GM12878 (cell line): ENCODE results near the gene DUSP22. TPM values are rescaled to one million over a fixed set of nuclear protein-coding genes. Genes with fewer than 3 reads are reported as not detected.

Experiments used
- CREM ChIP-seq: IDR thresholded peaks from 2 replicates; pipeline ENCODE4 v1.6.1; 2014; ENCODE audit warnings: antibody characterized with exemption, low read depth
- HDGF ChIP-seq: fragments of 450-650 bp; IDR thresholded peaks from 2 replicates; pipeline ENCODE4 v1.6.1; 2016; ENCODE audit warnings: antibody characterized with exemption
- JUND ChIP-seq: IDR thresholded peaks from 2 replicates; pipeline ENCODE4 v1.6.1; 2012; ENCODE audit warnings: low read depth, mild to moderate bottlenecking, low read length, improper control_type of control experiment, moderate library complexity
- LARP7 ChIP-seq: fragments of 450-650 bp; IDR thresholded peaks from 2 replicates; pipeline ENCODE4 v1.6.1; 2017; ENCODE audit warnings: mild to moderate bottlenecking
- MEF2B ChIP-seq: fragments of 450-650 bp; IDR thresholded peaks from 2 replicates; pipeline ENCODE4 v1.6.1; 2018; ENCODE audit warnings: mild to moderate bottlenecking, moderate library complexity; ENCODE audit not compliant: partially characterized antibody, poor library complexity, severe bottlenecking
- NR2F1 ChIP-seq: fragments of 450-650 bp; conservative IDR thresholded peaks from 2 replicates; pipeline ENCODE4 v1.6.1; 2017; ENCODE audit warnings: mild to moderate bottlenecking
- POLR2A ChIP-seq: IDR thresholded peaks from 2 replicates; pipeline ENCODE4 v1.6.1; 2011; ENCODE audit warnings: low read depth, mild to moderate bottlenecking, low read length
- POLR2AphosphoS5 ChIP-seq: IDR thresholded peaks from 2 replicates; pipeline ENCODE4 v1.6.1; 2011; ENCODE audit warnings: mild to moderate bottlenecking, low read length, inconsistent platforms
- RAD51 ChIP-seq: fragments of 450-650 bp; IDR thresholded peaks from 2 replicates; pipeline ENCODE4 v1.6.1; 2016; ENCODE audit warnings: moderate library complexity, mild to moderate bottlenecking, inconsistent platforms
- RB1 ChIP-seq: fragments of 450-650 bp; formaldehyde crosslinking; IDR thresholded peaks from 2 replicates; pipeline ENCODE4 v1.6.1; 2017; ENCODE audit warnings: mild to moderate bottlenecking, borderline replicate concordance
- RFX5 ChIP-seq: IDR thresholded peaks from 2 replicates; pipeline ENCODE4 v1.6.1; 2011; ENCODE audit warnings: low read depth, low read length, improper control_type of control experiment
- SMC3 ChIP-seq: IDR thresholded peaks from 2 replicates; pipeline ENCODE4 v1.6.1; 2011; ENCODE audit warnings: low read length, improper control_type of control experiment, borderline replicate concordance
- SRF ChIP-seq, 2 experiments: IDR thresholded peaks; 2 replicates each; pipeline ENCODE4 v1.6.1; 2011; ENCODE audit warnings: low read depth in 2 of 2, low read length in 2 of 2, mild to moderate bottlenecking in 1 of 2, moderate library complexity in 1 of 2
- STAT1 ChIP-seq: fragments of 450-650 bp; conservative IDR thresholded peaks from 2 replicates; pipeline ENCODE4 v1.6.1; 2014; ENCODE audit warnings: antibody characterized with exemption, mild to moderate bottlenecking
- STAT3 ChIP-seq: IDR thresholded peaks from 2 replicates; pipeline ENCODE4 v1.6.1; 2011; ENCODE audit warnings: low read depth, low read length, improper control_type of control experiment
- SUPT20H ChIP-seq: IDR thresholded peaks from 2 replicates; pipeline ENCODE4 v1.6.1; 2011; ENCODE audit warnings: low read depth, mild to moderate bottlenecking, low read length, moderate library complexity, borderline replicate concordance; ENCODE audit not compliant: control insufficient read depth
- polyA plus RNA-seq, 11 experiments: library from polyadenylated mRNA; depleted of rRNA in 4 of 11; unstranded in 6 of 11; stranded (reverse) in 5 of 11; fragments of >200 nt; fragmentation: Nextera tagmentation in 4 of 11; fragmentation: Illumina TruSeq in 1 of 11; extraction: Ambion mirVana in 4 of 11; extraction: Trizol in 1 of 11; gene quantifications; 1 replicate in 1 of 11; 2 replicates in 10 of 11; pipeline versions ENCODE4 v1.2.1 to v1.2.3, GENCODE V29; 2011 to 2016; ENCODE audit warnings: inconsistent platforms in 2 of 11, missing spikeins in 2 of 11, low read depth in 1 of 11
- total RNA-seq, 4 experiments: library from RNA; depleted of rRNA in 3 of 4; stranded (reverse); fragments of >200 nt in 3 of 4; fragmentation: Illumina TruSeq in 1 of 4; extraction: Trizol in 1 of 4; gene quantifications; 2 replicates each; pipeline versions ENCODE4 v1.2.1 to v1.2.3, GENCODE V29; 2013 to 2021
- TF ChIP-seq, protein P1 (sequence below): fragments of 450-650 bp; formaldehyde crosslinking; IDR thresholded peaks from 2 replicates; pipeline ENCODE4 v1.4.0; 2020; ENCODE audit warnings: mild to moderate bottlenecking, moderate library complexity
- TF ChIP-seq, protein P2 (sequence below): fragments of 450-650 bp; IDR thresholded peaks from 2 replicates; pipeline ENCODE4 v1.6.1; 2017; ENCODE audit warnings: borderline replicate concordance
- TF ChIP-seq, protein P3 (sequence below): fragments of 150-350 bp; IDR thresholded peaks from 2 replicates; pipeline ENCODE4 v1.6.1; 2014; ENCODE audit warnings: mild to moderate bottlenecking, low read depth, low read length
- TF ChIP-seq, protein P4 (sequence below): IDR thresholded peaks from 2 replicates; pipeline ENCODE4 v1.6.1; 2011; ENCODE audit warnings: low read depth, low read length, improper control_type of control experiment, borderline replicate concordance

Gene DUSP22
- total and polyA plus RNA-seq, 10 of the 15 experiments (the other 5 are each of a cell fraction or from before 2014, with no cell fraction given), result 78.9 to 156 (median 107) TPM

DNA sequence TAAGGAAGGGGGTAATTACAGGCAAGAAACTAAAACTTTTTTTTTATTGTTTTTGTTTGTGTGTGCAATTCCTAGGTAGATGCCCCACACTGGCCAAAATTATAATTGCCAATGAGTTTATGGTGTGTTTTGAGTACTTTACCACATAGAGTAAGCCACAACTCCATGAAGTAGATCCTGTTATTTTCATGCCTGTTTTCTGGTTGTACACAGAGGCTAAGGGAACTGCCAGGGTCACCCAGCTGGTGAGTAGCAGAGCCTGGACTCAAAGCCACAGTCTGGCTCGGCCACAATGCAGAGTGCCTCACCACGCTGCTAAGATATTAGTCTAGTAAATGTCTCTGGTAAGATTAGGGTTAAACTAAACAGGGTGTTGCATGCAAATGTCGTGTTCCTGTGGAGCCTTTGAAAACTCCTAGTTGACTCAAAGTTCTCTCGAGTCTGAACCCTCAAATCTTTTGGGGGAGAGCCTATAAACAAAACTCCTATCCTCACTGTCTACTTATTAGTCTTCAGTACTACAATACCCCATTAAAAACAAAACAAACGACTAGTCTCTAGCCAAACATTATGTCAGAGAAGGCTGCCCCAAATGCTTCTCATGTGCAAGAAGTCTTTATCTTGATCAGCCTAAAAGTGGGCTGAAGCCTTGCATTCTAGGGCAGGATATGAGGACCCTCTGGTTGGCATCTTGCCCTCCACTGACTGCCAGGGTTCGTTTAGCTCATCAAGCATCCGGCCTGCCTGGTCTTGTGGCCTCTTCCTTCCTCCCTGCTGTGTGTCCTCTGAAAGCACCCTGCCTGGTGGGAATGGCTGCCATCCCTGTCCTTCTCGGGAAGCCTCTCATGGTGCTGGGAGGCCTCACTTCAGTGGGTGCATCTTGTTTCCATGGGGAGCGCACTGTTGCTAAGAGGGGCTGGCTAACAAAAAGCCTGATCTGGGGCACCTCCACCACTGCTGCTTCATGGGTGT, 4.2 kb downstream of the DUSP22 start (continued):
- no peak for TF ChIP-seq SRF (IDR thresholded peaks at IDR 0.05; ENCODE audit: low read depth in 2 of 2, low read length in 2 of 2)
- no peak for TF ChIP-seq STAT3
- TF ChIP-seq STAT1, result 0 out of 2 replicates have a peak, but pooled peaks have one; percentile 50
- TF ChIP-seq, protein P1, sequence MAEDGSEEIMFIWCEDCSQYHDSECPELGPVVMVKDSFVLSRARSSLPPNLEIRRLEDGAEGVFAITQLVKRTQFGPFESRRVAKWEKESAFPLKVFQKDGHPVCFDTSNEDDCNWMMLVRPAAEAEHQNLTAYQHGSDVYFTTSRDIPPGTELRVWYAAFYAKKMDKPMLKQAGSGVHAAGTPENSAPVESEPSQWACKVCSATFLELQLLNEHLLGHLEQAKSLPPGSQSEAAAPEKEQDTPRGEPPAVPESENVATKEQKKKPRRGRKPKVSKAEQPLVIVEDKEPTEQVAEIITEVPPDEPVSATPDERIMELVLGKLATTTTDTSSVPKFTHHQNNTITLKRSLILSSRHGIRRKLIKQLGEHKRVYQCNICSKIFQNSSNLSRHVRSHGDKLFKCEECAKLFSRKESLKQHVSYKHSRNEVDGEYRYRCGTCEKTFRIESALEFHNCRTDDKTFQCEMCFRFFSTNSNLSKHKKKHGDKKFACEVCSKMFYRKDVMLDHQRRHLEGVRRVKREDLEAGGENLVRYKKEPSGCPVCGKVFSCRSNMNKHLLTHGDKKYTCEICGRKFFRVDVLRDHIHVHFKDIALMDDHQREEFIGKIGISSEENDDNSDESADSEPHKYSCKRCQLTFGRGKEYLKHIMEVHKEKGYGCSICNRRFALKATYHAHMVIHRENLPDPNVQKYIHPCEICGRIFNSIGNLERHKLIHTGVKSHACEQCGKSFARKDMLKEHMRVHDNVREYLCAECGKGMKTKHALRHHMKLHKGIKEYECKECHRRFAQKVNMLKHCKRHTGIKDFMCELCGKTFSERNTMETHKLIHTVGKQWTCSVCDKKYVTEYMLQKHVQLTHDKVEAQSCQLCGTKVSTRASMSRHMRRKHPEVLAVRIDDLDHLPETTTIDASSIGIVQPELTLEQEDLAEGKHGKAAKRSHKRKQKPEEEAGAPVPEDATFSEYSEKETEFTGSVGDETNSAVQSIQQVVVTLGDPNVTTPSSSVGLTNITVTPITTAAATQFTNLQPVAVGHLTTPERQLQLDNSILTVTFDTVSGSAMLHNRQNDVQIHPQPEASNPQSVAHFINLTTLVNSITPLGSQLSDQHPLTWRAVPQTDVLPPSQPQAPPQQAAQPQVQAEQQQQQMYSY (CRISPR knock-in tag), result 0 out of 2 replicates have a peak, but pooled peaks have one; percentile 40
- TF ChIP-seq MEF2B, result no peak
- no peak for TF ChIP-seq NR2F1
- TF ChIP-seq, protein P2, sequence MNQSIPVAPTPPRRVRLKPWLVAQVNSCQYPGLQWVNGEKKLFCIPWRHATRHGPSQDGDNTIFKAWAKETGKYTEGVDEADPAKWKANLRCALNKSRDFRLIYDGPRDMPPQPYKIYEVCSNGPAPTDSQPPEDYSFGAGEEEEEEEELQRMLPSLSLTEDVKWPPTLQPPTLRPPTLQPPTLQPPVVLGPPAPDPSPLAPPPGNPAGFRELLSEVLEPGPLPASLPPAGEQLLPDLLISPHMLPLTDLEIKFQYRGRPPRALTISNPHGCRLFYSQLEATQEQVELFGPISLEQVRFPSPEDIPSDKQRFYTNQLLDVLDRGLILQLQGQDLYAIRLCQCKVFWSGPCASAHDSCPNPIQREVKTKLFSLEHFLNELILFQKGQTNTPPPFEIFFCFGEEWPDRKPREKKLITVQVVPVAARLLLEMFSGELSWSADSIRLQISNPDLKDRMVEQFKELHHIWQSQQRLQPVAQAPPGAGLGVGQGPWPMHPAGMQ, result no peak
- no peak for TF ChIP-seq CREM
- TF ChIP-seq HDGF, result no peak
- TF ChIP-seq, protein P3, sequence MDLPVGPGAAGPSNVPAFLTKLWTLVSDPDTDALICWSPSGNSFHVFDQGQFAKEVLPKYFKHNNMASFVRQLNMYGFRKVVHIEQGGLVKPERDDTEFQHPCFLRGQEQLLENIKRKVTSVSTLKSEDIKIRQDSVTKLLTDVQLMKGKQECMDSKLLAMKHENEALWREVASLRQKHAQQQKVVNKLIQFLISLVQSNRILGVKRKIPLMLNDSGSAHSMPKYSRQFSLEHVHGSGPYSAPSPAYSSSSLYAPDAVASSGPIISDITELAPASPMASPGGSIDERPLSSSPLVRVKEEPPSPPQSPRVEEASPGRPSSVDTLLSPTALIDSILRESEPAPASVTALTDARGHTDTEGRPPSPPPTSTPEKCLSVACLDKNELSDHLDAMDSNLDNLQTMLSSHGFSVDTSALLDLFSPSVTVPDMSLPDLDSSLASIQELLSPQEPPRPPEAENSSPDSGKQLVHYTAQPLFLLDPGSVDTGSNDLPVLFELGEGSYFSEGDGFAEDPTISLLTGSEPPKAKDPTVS, result no peak
- no peak for TF ChIP-seq LARP7
- peak; percentile 84 for TF ChIP-seq POLR2AphosphoS5
- TF ChIP-seq RB1, result no peak
- TF ChIP-seq RFX5, result no peak
- TF ChIP-seq, protein P4, sequence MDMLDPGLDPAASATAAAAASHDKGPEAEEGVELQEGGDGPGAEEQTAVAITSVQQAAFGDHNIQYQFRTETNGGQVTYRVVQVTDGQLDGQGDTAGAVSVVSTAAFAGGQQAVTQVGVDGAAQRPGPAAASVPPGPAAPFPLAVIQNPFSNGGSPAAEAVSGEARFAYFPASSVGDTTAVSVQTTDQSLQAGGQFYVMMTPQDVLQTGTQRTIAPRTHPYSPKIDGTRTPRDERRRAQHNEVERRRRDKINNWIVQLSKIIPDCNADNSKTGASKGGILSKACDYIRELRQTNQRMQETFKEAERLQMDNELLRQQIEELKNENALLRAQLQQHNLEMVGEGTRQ, result no peak
- TF ChIP-seq POLR2A, result no peak
- TF ChIP-seq RAD51, result no peak
- no peak for TF ChIP-seq SUPT20H
- TF ChIP-seq JUND, result no peak
- peak; percentile 9; the same call in 1 of the 2 replicates for TF ChIP-seq SMC3
